ENCODE results near the gene ZNF445.

GRCh38 chr3:44445786-44446185 lies 31.7 kb downstream of the ZNF445 start:
- no peak for TF ChIP-seq CTCF (IDR thresholded peaks at IDR 0.05; ENCODE audit: extremely low read depth in 1 of 2, insufficient read depth in 1 of 2, low read depth in 1 of 2, low read length in 2 of 2)
- no peak for TF ChIP-seq MYC (IDR thresholded peaks at IDR 0.05; ENCODE audit: low read depth, low read length)
- no peak for TF ChIP-seq EZH2 (IDR thresholded peaks at IDR 0.05; ENCODE audit: borderline replicate concordance, low read depth, low read length, severe bottlenecking)
- TF ChIP-seq MAX (IDR thresholded peaks at IDR 0.05; ENCODE audit: insufficient read depth, insufficient read length): no peak

All from endothelial cell of umbilical vein (primary cell).